ENCODE results near the gene EIF2B5. TPM values are rescaled to one million over a fixed set of nuclear protein-coding genes. Genes with fewer than 3 reads are reported as not detected.

The EIF2B5 gene
- polyA plus RNA-seq (2011; rRNA removed) (31.0 and 32.9 TPM in 2 replicates), polyA minus RNA-seq (2011; rRNA and poly(A)+ RNA removed) (21.1 and 26.6 TPM in 2 replicates)

DNA sequence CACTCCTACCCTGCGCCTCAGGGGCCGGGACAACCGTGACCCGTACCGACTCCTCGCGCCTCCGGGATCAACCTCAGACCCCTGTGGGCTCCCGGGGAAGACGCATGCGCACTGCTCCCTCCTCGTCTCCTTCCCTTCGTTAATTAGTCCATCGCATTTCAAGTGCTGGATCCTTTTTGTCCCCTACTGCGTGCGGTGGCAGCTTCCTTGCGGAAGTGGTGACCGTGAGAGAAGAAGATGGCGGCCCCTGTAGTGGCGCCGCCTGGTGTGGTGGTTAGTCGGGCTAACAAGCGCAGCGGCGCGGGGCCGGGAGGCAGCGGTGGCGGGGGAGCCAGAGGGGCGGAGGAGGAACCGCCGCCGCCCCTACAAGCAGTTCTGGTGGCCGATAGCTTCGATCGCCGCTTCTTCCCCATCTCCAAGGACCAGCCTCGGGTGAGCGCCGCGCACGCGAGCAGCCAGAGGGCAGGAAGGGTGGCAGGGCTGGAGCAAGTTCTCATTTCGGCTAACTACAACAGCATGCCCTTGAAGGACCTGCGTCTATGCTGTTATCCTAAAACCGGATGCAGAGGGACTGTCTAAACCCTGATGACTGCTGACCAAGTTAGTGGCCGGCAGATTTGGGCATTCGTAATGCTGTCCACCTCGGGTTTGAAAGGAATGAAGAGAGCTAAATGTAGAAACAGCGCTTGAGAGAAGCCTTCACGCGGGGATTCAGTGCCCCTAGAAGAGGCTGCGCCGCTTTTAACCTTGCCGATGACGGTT is at the start of gene EIF2B5:
TSS of gene EIF2B5 (plus strand) at position 210 of the 762 bp plus-strand sequence. CDS start at position 238, 28 bp downstream.
- TF ChIP-seq, protein P1, sequence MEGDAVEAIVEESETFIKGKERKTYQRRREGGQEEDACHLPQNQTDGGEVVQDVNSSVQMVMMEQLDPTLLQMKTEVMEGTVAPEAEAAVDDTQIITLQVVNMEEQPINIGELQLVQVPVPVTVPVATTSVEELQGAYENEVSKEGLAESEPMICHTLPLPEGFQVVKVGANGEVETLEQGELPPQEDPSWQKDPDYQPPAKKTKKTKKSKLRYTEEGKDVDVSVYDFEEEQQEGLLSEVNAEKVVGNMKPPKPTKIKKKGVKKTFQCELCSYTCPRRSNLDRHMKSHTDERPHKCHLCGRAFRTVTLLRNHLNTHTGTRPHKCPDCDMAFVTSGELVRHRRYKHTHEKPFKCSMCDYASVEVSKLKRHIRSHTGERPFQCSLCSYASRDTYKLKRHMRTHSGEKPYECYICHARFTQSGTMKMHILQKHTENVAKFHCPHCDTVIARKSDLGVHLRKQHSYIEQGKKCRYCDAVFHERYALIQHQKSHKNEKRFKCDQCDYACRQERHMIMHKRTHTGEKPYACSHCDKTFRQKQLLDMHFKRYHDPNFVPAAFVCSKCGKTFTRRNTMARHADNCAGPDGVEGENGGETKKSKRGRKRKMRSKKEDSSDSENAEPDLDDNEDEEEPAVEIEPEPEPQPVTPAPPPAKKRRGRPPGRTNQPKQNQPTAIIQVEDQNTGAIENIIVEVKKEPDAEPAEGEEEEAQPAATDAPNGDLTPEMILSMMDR (IDR thresholded peaks at IDR 0.05; ENCODE audit: insufficient read depth, low read depth, low read length), result peak; percentile 53
- peak; percentile 77 for DNase-seq (ENCODE audit: low read depth)
- POLR2A ChIA-PET, result interaction anchor here (0.7 kb wide), 2 partner anchors 10 to 41 kb away, joined by 3 to 11 read pairs; no protein-coding TSS in a partner anchor
- CTCF ChIA-PET, result interaction anchor here (0.6 to 3.5 kb wide), 8 partner anchors 10 to 243 kb away, joined by 3 to 24 read pairs (median 3); partner anchors contain the start of gene EEF1AKMT4
- H3K4me3 ChIP-seq (ENCODE audit: low read depth, low read length), result peak within 1 kb of the TSS; percentile 85
- no peaks in the 10 kb centered on the region for H3K27me3 ChIP-seq (ENCODE audit: control insufficient read depth, insufficient read depth, low read length)
- peaks cover 4% of the 10 kb centered on the region; the same call in 1 of the 2 replicates for H3K36me3 ChIP-seq (ENCODE audit: control insufficient read depth, insufficient read depth, low read length)

DNA sequence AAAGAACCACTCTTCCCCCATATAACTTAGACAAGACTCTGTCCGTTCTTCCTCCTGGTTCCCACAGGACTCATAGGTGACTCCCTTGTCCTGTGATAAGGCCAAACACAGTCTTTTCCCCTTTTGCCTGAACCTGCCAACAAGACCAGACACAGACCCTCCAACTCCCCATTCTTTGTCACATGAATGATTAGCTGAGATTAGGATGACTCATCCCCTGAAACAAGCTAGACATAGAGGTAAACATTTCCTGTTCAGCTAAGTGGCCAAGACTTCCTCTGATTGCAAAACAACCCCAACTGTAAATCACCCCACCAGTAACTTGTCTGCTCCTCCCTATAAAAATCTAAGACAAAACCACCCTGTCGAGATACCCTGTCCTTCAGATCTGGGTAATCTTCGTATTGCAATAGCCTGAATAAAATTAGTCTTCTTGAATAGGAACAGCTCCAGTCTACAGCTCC is 49.7 kb upstream of the EIF2B5 start:
- DNase-seq (ENCODE audit: low read depth), result no peak

DNA sequence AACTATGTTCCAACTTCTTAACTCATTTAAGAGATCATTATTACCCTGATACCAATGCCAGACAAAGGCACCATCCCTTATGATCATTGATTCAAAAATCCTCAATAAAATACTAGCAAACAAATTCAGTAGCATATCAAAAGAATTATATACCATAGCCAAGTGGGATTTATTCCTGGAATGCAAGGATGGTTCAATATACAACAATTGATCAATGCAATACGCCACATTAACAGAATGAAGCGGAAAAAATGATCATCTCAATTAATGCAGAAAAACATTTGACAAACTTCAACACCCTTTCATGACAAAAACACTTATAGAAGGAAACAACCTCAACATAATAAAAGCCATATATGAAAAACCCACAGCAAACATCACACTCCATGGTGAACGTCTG is 43.0 kb upstream of the EIF2B5 start:
- no peaks in the 10 kb centered on the region for H3K27me3 ChIP-seq (ENCODE audit: control insufficient read depth, insufficient read depth, low read length)
- CTCF ChIA-PET, result no interaction called here
- POLR2A ChIA-PET, result no interaction called here
- H3K36me3 ChIP-seq (ENCODE audit: control insufficient read depth, insufficient read depth, low read length), result no peaks in the 10 kb centered on the region
- TF ChIP-seq, protein P1 (IDR thresholded peaks at IDR 0.05; ENCODE audit: insufficient read depth, low read depth, low read length), result no peak
- DNase-seq (ENCODE audit: low read depth), result no peak
- no peak overlapping the region for H3K4me3 ChIP-seq (ENCODE audit: low read depth, low read length)

More for the DNA sequence above, 49.7 kb upstream of the EIF2B5 start:
- ChIA-PET CTCF (no interaction called here), POLR2A (no interaction called here)
- no peaks in the 10 kb centered on the region; the same call in 1 of the 2 replicates for H3K27me3 ChIP-seq (ENCODE audit: control insufficient read depth, insufficient read depth, low read length)
- H3K4me3 ChIP-seq (ENCODE audit: low read depth, low read length), result no peak overlapping the region
- TF ChIP-seq, protein P1 (IDR thresholded peaks at IDR 0.05; ENCODE audit: insufficient read depth, low read depth, low read length), result no peak
- H3K36me3 ChIP-seq (ENCODE audit: control insufficient read depth, insufficient read depth, low read length), result no peaks in the 10 kb centered on the region

DNA sequence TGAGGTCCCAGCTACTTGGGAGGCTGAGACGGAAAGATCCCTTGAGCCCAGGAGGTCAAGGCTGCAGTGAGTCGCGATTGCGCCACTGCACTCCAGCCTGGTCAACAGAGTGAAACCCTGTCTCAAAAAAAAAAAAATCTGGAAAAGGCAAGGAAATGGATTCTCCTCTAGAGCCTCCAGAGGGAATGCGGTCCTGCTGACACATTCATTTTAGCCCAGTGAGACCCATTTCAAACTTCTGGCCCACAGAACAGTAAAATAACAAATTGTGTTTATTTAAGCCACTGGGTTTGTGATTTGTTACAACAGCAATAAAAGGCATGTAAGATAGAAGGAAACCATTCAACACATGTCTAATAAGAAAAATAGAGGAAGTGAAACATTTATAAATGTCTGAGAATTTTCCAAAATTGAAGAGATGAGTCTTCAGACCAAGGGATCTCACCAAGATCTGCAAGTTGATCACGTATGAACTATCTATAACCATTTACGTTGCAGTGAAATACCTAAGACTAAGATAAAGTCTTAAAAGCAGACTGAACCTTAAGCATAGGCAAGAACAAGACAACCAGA is 38.3 kb upstream of the EIF2B5 start, which contains the start of gene HTR3E:
TSS of gene HTR3E (plus strand) at position 254 of the 573 bp plus-strand sequence. CDS start 466 bp downstream, outside the sequence.
- CTCF ChIA-PET, result no interaction called here
- H3K27me3 ChIP-seq (ENCODE audit: control insufficient read depth, insufficient read depth, low read length), result peaks cover 2% of the 10 kb centered on the region; the same call in 1 of the 2 replicates
- POLR2A ChIA-PET, result no interaction called here
- TF ChIP-seq, protein P1 (IDR thresholded peaks at IDR 0.05; ENCODE audit: insufficient read depth, low read depth, low read length), result no peak
- H3K36me3 ChIP-seq (ENCODE audit: control insufficient read depth, insufficient read depth, low read length), result no peaks in the 10 kb centered on the region
- DNase-seq (ENCODE audit: low read depth), result no peak
- H3K4me3 ChIP-seq (ENCODE audit: low read depth, low read length), result no peak within 1 kb of the TSS

DNA sequence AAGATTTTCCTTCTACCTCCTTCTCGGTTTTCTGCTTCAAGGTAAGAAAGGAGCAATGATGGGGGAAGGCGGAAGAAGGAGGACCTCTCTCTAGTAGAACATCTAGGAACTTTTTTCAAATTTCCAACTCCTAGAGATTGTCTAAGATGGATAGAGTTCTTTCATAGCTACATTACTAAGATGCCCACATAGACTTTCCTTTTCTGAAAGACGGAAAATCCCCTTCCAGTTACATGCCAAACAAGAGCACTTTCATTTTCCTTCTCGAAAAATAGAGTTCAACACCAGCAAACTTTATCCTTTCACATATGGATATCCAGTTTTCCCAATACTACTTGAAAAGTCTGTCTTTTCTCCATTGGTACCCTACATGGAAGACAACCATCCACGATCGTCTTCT is 37.6 kb upstream of the EIF2B5 start:
- POLR2A ChIA-PET, result no interaction called here
- H3K36me3 ChIP-seq (ENCODE audit: control insufficient read depth, insufficient read depth, low read length), result no peaks in the 10 kb centered on the region
- no peak for DNase-seq (ENCODE audit: low read depth)
- no peak overlapping the region for H3K4me3 ChIP-seq (ENCODE audit: low read depth, low read length)
- TF ChIP-seq, protein P1 (IDR thresholded peaks at IDR 0.05; ENCODE audit: insufficient read depth, low read depth, low read length), result no peak
- CTCF ChIA-PET, result no interaction called here
- peaks cover 2% of the 10 kb centered on the region; the same call in 1 of the 2 replicates for H3K27me3 ChIP-seq (ENCODE audit: control insufficient read depth, insufficient read depth, low read length)
